DND-41 (cell line): ENCODE data around the gene GPC4.

Experiments
- ATAC-seq: fragments of 200-7000 bp; cut with Tn5 transposase; 3 replicates; pipeline ENCODE4 v1.9.1; 2021; ENCODE audit warnings: low read depth; ENCODE audit not compliant: insufficient read depth
- DNase-seq: peaks from one replicate; pipeline ENCODE4 v3.0.0-alpha.2; 2020
- H2AFZ ChIP-seq: 2 replicates; pipeline ENCODE4 v1.6.0; 2012; ENCODE audit warnings: low read depth, low read length
- H3K27ac ChIP-seq: 2 replicates; pipeline ENCODE4 v1.5.1; 2012; ENCODE audit warnings: low read length, inconsistent platforms
- H3K27me3 ChIP-seq: fragments of 200-600 bp; sonication (generic); 2 replicates; pipeline ENCODE4 v1.6.0; 2012; ENCODE audit warnings: low read length, mild to moderate bottlenecking, inconsistent platforms; ENCODE audit not compliant: insufficient read depth, poor library complexity
- H3K36me3 ChIP-seq: 2 replicates; pipeline ENCODE4 v1.5.1; 2012; ENCODE audit warnings: low read length, inconsistent platforms; ENCODE audit not compliant: insufficient read depth
- H3K4me1 ChIP-seq: 2 replicates; pipeline ENCODE4 v1.5.1; 2012; ENCODE audit warnings: mild to moderate bottlenecking, low read length; ENCODE audit not compliant: insufficient read depth
- H3K4me2 ChIP-seq: 2 replicates; pipeline ENCODE4 v1.6.0; 2012; ENCODE audit warnings: mild to moderate bottlenecking, moderate library complexity, low read length, inconsistent platforms; ENCODE audit not compliant: insufficient read depth
- H3K4me3 ChIP-seq, 2 experiments: fragments of 200-600 bp in 1 of 2; shearing (Covaris generic) in 1 of 2; 2 replicates each; pipeline ENCODE4 v1.5.1; 2012 to 2016; ENCODE audit warnings: inconsistent platforms in 2 of 2, low read length in 2 of 2, mild to moderate bottlenecking in 2 of 2, low read depth in 1 of 2, moderate library complexity in 1 of 2
- H3K79me2 ChIP-seq: 2 replicates; pipeline ENCODE4 v1.6.0; 2012; ENCODE audit warnings: low read length, inconsistent platforms; ENCODE audit not compliant: insufficient read depth
- H3K9ac ChIP-seq: 2 replicates; pipeline ENCODE4 v1.6.0; 2012; ENCODE audit warnings: low read depth, mild to moderate bottlenecking, inconsistent platforms, low read length, moderate library complexity
- H3K9me3 ChIP-seq: 2 replicates; pipeline ENCODE4 v1.5.1; 2012; ENCODE audit warnings: low read length, moderate library complexity, mild to moderate bottlenecking, inconsistent platforms; ENCODE audit not compliant: insufficient read depth, severe bottlenecking
- H4K20me1 ChIP-seq: 2 replicates; pipeline ENCODE4 v1.6.0; 2012; ENCODE audit warnings: low read length; ENCODE audit not compliant: insufficient read depth
- CTCF ChIP-seq: IDR thresholded peaks from 2 replicates; pipeline ENCODE4 v1.5.1; 2012; ENCODE audit warnings: borderline replicate concordance, low read length, moderate library complexity, mild to moderate bottlenecking; ENCODE audit not compliant: poor library complexity, severe bottlenecking; ENCODE audit errors: extremely low read depth
- EZH2 ChIP-seq: IDR thresholded peaks from 3 replicates; pipeline ENCODE4 v1.6.1; 2012; ENCODE audit warnings: borderline replicate concordance, low read depth, mild to moderate bottlenecking, moderate library complexity, low read length, inconsistent platforms; ENCODE audit not compliant: severe bottlenecking

Gene GPC4

GRCh38 chrX:133250184-133251100 lies 164.8 kb downstream of the GPC4 start:
- no peak for ATAC-seq
- Histone ChIP-seq H3K9me3 (no peaks in the 10 kb centered on the region), H4K20me1 (no peaks in the 10 kb centered on the region), H2AFZ (no peak overlapping the region), H3K79me2 (no peaks in the 10 kb centered on the region), H3K9ac (no peak overlapping the region), H3K27me3 (no peaks in the 10 kb centered on the region), H3K4me2 (no peak overlapping the region), H3K27ac (no peak overlapping the region), H3K4me1 (no peaks in the 10 kb centered on the region), H3K4me3 (no peak overlapping the region), H3K36me3 (no peaks in the 10 kb centered on the region)
- DNase-seq, result no peak
- TF ChIP-seq EZH2 (no peak), CTCF (no peak)
